HG03060 (cell line): ENCODE measurements around the gene SF3A1.

Source experiments
- ATAC-seq: cut with Tn5 transposase; IDR thresholded peaks from one replicate; pipeline ENCODE4 v1.9.1; 2021; ENCODE audit warnings: low read depth, moderate number of reproducible peaks; ENCODE audit not compliant: unreplicated experiment

The SF3A1 gene

DNA sequence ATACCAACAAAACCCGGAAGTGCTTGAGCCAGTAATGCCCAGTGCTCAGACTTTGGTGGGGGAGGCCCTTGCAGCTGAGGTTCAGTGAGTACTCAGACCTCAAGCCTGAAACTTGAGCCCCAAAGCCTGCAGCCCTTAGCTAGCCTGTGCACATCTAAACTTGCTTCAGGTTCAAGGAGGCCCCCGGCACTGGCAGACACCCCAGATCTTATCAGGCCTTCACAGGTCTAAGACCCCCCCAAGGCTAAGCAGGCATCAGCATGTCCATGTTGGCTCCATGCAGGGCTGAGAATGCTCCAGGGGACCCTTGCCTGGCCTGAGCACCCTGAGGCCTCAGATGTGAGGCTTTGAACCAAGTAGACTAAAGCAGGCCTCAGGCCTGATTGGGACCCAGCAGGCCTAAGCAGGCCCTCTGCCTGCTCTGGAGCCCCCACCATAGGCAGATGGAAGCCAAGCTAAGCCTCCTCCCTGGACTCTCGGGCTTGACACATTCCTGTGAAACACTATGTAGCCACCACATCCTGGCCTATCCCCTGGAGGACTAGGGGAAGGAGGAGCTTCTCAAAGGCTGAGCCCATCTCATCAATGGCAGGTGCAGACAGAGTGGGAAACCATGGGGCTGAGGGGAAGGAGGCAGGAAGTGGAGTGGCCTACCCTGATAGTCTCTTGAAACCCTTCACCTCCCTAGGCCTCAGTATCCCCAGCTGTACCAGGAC is 66.2 kb downstream of the SF3A1 start:
- no peak for ATAC-seq

DNA sequence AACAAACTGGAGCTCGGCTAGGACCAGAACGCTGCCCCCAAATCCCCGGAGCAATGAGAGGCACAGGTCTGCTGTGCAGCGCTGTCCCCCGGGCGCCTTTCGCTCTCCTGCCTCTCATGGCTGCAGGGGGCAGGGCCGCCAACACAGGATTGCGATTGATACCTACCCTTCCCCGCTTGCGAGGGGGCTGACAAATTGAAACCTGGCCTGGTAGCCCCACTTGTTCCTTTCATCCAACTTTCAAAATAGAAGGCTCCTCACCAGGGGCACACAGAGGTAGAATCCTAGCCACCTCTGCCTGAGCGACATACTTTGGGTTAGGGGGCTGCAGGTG is 66.7 kb downstream of the SF3A1 start:
- ATAC-seq, result no peak

DNA sequence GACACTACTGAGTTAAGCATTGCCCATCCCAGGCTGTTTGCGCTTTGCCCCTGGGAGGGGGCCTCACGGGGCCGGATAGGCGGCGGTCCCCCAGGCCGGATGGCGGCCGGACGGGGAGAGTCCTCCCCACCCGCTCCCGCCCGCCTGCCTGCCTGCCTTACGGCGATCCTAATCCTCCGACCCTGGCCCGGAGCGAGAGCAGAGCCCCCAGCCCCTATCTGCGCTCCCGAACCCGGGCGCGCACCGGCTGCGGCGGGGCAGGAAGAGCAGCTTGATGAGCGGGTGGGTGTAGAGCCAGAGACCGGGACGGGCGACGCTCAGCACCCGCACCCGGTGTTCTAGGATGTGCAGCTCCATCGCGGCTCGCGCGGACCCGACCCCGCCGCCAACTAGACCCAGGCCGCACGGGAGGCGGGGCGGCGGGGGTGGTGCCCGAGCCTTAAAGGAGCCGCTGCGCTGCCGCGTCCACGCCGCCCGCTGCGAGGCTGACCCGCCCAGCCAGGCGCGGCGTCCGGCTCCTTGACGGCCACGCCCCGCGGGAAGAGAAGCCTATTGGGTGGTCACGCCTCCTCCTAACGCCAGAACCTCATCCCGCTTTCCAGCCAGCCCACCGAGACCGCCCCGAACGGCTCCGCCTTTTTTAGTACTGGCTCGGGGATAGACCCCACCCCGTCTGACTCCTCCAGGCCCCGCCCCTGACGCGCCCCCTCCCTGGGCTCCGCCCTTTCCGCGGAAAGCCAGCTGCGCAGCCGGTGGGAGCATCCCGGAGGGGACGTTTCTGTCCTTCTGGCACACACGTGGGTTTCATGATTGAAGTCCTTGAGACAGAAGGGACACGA is 67.3 kb downstream of the SF3A1 start, which contains the start of gene CASTOR1:
Gene CASTOR1, minus strand, starts transcription at position 365 of the 839 bp plus-strand sequence. Its CDS starts 8 bp downstream, at position 357.
- peak; percentile 40 for ATAC-seq

DNA sequence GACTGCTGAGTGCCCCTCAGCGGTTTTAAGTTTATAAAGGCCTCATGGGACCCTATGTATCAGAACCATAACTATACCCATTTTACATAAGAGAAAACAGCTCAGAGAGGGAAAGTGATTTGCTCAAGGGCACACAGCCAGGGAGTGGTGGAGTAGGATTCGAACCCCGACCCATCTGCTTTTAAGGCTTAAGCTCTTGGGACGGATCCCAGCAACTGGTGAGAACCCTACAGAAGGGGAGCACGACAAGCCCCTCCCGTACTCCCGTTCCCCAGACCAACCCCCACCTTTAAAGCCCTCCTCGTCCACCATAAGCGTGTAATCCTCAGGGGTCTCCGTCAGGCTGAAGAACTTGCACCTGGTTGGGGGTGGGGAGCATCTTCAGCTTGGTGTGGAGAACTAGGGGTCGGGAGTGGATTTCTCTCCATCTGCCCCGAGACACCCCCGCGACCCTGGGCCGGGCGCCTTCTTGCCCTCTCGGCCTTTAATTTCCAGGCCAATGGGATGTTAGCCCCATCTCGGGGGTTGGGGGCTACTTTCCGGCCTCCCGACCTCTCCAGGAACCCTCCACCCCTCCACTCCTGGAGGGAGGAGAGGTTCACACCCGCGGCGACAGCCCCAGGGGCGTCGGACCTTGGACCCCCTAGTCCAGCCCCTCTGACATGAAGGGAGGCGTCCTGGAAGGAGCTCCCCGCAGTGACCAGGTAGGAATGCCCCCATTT is 68.1 kb downstream of the SF3A1 start:
- ATAC-seq, result no peak

DNA sequence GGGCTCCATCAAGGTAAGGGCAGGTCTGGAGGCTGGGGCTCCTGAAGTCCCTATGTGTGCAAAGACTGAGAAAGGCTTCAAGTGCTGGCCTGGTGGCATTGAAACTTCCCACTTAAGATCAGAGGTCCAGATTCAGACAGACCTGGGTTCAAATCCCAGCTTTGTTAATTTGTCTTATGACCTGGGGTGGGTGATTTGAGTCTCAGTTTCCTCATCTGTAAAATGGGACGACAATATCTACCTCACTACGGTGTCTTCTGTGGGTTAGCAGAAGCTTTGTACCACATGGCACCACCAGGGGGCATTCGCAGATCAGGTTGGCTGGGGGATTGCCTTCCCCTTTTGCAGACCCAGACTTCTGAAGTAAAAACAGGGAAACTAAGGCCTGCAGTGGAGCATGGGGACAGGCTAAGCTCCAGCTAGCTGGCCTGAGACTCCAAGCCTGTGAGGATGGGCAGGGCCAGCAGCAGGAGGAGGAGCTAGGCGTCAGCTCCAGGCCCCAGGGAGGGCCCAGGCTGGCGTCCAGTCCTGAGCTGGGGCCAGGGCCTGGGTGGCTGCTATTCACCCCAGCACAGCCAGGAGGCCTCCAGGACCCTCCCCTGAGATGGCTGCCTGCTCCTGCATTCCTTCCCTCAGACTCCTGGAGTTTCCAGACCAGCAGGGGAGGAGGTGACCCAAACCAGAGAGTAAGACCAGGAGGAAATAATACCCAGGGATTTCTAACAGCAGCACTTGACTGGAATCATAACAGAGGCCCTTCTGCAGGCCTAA is 68.9 kb downstream of the SF3A1 start:
- no peak for ATAC-seq

DNA sequence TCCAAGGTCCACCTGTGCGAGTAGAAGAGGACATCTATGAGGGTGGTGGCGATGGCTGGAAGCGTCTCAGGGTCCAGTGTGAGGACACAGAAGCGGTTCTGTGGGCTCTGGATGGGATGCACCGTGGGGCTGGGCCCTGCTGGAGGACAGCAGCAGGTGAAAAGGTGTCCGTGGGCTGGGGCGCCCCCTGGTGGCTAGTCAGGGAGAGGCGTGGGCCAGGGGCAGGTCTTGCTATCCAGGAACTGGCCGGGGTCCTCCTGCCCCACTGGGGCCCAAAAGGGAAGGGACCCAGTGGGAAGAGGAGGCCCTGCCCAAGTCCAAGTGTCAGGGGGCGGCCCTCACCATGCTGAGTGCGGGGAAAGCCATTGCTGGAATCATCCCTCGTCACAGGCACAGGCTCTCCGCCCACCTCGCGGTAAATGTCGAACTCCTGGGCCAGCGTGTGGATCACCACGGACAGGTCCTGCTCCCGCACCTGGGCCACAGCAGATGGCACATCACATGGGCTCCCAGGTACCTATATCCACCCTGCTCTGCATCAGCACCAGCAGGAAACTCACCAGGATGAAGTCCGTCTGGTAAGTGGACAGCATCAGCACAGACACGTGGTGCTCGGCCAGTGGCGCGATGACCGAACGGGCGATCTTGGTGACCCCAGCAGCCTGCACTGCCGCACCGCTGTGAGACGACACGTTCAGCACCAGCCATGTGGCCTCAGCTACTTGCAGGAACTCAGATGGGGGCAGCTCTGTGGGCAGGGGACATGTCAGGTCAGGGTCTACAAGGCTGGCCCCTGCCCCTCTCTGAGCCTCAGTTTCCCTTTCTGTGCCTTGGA is 69.7 kb downstream of the SF3A1 start:
- no peak for ATAC-seq

DNA sequence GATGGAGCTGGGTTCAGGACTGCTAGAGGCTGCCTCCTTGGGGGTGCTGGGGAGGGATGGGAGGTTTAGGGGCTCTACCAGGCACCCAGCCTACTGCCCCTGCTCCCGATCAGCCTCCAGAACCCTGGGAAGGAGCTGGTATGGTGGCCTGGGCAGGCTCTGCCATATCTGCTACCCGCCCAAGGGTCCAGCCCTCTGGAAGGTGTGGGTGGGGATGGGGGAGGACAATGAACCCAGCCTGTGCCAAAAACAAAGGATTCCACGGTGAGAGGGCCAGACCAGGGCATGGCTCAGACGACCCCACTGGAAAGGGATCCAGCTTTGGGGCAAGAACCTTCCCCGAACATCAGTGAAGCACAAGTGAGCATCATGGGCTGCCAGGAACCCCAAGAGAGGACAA is 70.4 kb downstream of the SF3A1 start:
- ATAC-seq, result no peak

DNA sequence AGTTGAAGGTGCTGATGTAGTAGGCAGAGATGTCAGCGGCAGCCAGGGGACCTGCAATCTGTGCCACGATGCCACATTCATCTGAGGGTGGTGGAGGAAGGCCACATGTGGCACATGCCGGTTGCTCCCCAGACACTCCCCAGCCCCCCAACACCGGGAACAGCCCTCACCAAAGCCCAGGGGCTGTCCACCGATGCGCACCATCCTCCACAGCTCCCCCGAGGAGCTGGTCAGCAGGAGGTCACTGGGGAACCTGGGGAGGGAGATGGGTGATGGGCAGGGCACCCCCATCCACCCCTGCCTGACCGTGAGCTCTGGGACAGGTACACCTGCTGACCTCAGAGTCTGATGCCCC is 70.9 kb downstream of the SF3A1 start:
- no peak for ATAC-seq

DNA sequence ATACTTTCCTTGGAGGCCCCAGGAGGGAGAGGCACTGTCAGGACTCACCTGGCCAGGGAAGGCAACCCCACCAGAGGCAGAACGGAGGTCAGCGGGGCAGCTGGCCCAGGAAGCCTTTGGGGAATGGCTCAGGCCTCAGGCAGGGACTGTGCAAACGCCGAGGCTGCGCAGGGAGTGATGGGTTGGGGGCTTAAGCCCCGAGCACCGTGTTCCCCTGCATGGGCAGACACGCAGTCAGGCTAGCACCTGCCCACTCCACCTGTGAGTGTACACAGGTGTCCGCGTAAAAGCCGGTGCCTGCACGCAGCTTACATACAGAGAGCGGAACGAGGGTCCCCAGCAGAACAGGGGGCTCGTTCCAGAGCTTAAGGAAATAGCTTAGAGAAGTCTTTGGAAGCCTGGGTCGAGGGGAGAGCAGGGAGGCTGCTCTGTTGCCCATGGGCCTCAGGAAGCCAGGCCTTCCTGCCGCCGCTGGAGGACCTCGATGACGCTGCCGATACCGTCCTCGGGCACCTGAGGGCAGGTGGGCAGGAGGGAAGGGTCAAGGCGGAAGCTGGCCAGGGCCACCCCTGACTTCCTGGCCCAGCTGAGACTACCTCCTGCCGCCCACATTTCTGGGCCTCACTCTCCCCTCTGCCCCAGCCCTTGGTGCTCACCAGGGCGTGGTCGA is 71.4 kb downstream of the SF3A1 start:
- ATAC-seq, result no peak

DNA sequence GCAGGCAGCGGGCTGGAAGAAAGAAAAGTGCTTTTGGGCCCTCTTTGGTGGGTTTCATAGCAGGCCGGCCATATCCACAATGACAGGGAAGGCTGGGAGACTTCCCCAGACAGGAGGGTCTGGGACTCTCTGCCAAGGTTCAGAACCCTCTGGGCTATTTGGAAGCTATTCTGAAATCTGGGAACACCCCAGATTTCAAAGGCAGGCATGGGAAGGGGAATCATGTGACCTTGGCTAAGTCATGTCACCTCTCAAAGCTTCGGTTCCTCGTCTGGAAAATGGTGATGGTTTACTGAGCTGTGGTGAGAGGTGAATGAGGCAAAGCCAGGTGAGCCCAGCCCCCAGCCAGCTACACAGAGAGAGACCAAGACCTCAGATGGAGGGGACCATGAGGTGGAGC is 72.0 kb downstream of the SF3A1 start:
- no peak for ATAC-seq

DNA sequence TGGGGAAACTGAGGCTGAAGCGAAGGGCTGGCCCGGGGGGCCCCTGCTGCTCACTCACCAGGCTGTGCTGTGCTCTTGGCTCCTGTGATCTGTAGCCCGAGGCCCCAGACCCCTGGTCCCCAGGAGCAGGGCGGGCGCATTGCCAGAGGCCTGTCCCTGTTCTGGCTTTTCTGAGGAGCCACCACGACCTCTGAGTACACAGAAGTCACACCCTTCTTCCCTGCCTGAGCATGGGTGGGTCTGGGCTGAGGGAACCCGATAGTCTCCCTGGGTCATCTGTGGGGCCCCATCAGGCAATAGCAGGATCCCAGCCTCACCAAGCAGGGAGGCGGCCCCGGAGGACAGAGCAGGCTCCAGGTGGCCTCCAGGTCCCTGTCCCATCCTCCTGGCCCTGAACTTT is 72.5 kb downstream of the SF3A1 start:
- no peak for ATAC-seq

DNA sequence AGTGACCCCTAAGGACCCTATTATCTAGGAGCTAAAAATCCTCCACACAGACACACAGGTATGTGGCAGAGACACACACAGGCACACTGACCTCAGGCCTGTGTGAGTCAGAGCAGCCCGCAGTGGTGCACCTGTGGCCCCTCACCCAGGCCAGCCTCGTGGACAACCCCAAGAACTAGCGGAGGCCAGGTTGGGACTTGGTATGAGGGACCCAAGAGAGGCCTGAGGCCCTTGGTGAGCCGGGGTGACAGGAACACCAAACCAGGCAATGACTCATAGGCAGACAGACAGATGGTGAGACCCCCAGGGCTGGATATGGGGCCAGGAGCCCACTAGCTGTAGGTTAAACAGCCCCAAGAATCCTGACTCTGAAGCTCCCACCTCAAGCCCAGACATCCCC is 73.4 kb downstream of the SF3A1 start:
- ATAC-seq, result no peak

DNA sequence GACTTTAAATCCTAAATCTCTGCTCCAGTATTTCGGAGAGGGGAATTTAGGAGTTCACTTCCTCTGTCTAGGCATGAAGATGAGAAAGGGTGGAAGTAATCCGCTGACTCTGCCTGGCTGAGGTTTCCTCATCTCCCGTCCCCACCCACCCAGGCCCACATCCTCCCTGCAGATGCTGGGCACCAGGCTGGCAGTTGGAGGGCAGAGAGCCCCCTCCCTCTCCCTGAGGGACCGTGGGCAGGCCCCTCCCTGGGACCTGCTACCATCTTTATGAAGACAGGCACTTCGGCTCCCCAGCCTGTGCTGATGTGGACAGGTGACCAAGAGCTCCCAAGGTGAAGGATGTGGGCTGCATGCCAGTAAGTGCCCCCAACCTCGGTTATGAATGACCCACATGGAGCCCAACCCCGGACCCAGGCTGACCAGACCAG is 74.1 kb downstream of the SF3A1 start:
- no peak for ATAC-seq
